Coronary artery (tissue), 2 donors: ENCODE measurements around the gene PAAF1.

Experiments used
- DNase-seq: peaks from one replicate; pipeline ENCODE4 v3.0.0-alpha.2; 2017; ENCODE audit warnings: low spot score
- H3K27ac ChIP-seq, 2 donors: fragments of 200-600 bp; sonication (generic); one replicate each; pipeline ENCODE4 v1.5.1; 2016 to 2019
- H3K4me3 ChIP-seq: fragments of 200-600 bp; sonication (generic); 2 replicates; pipeline ENCODE4 v1.5.1; 2016; ENCODE audit warnings: mild to moderate bottlenecking, moderate library complexity
- TF ChIP-seq, protein P1 (sequence below): fragments of 200-600 bp; sonication (generic); IDR thresholded peaks from one replicate; pipeline ENCODE4 v1.5.1; 2019; ENCODE audit warnings: antibody characterized with exemption

The PAAF1 gene

GRCh38 chr11:73976451-73977151, 99.8 kb downstream of the PAAF1 start:
- TF ChIP-seq, protein P1, sequence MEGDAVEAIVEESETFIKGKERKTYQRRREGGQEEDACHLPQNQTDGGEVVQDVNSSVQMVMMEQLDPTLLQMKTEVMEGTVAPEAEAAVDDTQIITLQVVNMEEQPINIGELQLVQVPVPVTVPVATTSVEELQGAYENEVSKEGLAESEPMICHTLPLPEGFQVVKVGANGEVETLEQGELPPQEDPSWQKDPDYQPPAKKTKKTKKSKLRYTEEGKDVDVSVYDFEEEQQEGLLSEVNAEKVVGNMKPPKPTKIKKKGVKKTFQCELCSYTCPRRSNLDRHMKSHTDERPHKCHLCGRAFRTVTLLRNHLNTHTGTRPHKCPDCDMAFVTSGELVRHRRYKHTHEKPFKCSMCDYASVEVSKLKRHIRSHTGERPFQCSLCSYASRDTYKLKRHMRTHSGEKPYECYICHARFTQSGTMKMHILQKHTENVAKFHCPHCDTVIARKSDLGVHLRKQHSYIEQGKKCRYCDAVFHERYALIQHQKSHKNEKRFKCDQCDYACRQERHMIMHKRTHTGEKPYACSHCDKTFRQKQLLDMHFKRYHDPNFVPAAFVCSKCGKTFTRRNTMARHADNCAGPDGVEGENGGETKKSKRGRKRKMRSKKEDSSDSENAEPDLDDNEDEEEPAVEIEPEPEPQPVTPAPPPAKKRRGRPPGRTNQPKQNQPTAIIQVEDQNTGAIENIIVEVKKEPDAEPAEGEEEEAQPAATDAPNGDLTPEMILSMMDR, result no peak
- H3K4me3 ChIP-seq, result no peak overlapping the region
- no peak overlapping the region for H3K27ac ChIP-seq
- no peak for DNase-seq

- H3K27ac ChIP-seq, result no peak overlapping the region
- H3K4me3 ChIP-seq, result no peak overlapping the region
- DNase-seq, result no peak
- TF ChIP-seq, protein P1, result no peak
These were observed 101.2 kb downstream of the PAAF1 start for GRCh38 chr11:73977856-73978519.

DNA sequence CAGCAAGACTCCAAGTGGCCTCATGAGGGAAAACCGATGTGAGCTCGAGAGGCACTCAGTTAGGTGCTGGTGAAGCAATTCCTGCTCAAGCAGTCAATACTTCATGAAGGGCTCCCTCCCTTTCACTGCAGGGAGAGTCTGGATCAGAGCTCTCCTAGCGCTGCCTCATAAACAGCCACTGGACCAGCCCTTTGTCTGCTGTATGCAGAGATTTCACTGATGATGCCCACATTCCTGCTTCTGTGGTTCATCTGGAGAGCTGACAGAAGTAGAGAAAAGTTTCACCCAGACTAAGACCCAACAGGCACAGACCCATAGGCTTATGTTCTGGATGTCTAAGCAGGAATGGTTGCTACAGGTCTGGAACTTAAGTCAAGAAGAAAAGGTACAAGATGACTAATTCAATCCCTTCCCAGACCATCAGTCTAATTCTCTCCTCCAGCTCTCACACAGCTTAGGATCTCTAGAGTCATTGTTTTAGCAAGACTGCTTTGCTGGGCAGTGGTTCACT, 101.8 kb downstream of the PAAF1 start:
- Histone ChIP-seq H3K4me3 (no peak overlapping the region), H3K27ac (peak overlapping the region in 1 of 2 donors; percentile 16)
- no peak for DNase-seq
- TF ChIP-seq, protein P1, result no peak

DNA sequence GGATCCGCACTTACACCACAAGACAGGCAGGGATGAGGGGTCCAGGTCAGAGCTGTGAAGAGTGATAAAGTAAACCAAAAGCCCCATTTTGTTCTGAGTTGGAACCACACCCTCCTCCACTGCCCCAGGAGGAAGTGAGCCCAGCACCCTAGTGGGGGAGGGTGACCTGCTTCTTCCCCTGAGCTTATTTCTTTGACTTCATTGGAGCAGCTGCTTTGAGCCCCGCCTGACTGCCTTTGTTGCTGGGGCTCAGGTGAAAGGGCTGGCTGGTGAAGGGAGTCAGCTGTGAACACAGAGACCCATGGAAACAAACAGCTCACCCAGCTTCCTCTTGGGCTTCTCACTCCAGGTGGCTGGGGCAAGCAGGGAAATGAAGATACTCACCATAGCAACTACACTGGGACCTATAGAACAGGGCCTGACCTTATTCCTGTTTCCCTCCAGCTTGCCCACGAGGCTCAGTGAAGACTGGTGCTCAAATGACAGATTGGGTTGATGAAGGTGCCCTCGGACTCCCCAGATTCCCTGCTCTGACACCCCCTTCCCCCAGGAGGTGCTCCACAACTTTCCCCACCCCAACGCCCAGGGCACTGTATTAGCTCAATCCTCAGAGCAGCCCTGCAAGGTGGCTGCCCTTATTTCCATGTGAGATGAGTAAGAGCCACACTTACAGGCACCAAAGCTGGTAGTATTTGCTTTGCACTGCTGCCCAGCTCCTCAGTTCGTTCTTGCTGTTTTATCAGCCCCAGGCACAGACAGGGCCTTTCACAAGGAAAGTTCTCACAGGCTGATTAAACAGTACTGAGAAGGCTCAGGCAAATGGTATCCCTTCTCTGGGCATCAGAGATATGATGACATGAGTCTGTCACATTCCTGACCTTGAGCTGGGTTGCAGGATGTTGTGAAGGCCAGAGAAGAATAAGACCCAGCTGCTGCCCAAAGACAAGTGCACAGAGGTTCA, 103.5 kb downstream of the PAAF1 start:
- TF ChIP-seq, protein P1, result no peak
- DNase-seq, result no peak
- Histone ChIP-seq H3K27ac (peak overlapping the region in 1 of 2 donors; percentile 92), H3K4me3 (peak overlapping the region; percentile 79)
